Measurements from ENCODE around the gene HNRNPLL. TPM values are rescaled to one million over a fixed set of nuclear protein-coding genes. Genes with fewer than 3 reads are reported as not detected.

Gene HNRNPLL
- total and polyA plus RNA-seq, 2 of the 13 experiments (the other 11 are each of a cell fraction or from before 2014, with no cell fraction given) = 49.4 to 103 TPM

GRCh38 chr2:38599706-38600105 is 3.0 kb downstream of the HNRNPLL start (continued):
- TF ChIP-seq DMTF1 (CRISPR knock-in tag; IDR thresholded peaks at IDR 0.05) = no peak
- no peak for TF ChIP-seq GTF2F1 (IDR thresholded peaks at IDR 0.05; ENCODE audit: low read length)
- no peak for TF ChIP-seq CBX1 (IDR thresholded peaks at IDR 0.05; ENCODE audit: low read depth)
- TF ChIP-seq, protein P1, sequence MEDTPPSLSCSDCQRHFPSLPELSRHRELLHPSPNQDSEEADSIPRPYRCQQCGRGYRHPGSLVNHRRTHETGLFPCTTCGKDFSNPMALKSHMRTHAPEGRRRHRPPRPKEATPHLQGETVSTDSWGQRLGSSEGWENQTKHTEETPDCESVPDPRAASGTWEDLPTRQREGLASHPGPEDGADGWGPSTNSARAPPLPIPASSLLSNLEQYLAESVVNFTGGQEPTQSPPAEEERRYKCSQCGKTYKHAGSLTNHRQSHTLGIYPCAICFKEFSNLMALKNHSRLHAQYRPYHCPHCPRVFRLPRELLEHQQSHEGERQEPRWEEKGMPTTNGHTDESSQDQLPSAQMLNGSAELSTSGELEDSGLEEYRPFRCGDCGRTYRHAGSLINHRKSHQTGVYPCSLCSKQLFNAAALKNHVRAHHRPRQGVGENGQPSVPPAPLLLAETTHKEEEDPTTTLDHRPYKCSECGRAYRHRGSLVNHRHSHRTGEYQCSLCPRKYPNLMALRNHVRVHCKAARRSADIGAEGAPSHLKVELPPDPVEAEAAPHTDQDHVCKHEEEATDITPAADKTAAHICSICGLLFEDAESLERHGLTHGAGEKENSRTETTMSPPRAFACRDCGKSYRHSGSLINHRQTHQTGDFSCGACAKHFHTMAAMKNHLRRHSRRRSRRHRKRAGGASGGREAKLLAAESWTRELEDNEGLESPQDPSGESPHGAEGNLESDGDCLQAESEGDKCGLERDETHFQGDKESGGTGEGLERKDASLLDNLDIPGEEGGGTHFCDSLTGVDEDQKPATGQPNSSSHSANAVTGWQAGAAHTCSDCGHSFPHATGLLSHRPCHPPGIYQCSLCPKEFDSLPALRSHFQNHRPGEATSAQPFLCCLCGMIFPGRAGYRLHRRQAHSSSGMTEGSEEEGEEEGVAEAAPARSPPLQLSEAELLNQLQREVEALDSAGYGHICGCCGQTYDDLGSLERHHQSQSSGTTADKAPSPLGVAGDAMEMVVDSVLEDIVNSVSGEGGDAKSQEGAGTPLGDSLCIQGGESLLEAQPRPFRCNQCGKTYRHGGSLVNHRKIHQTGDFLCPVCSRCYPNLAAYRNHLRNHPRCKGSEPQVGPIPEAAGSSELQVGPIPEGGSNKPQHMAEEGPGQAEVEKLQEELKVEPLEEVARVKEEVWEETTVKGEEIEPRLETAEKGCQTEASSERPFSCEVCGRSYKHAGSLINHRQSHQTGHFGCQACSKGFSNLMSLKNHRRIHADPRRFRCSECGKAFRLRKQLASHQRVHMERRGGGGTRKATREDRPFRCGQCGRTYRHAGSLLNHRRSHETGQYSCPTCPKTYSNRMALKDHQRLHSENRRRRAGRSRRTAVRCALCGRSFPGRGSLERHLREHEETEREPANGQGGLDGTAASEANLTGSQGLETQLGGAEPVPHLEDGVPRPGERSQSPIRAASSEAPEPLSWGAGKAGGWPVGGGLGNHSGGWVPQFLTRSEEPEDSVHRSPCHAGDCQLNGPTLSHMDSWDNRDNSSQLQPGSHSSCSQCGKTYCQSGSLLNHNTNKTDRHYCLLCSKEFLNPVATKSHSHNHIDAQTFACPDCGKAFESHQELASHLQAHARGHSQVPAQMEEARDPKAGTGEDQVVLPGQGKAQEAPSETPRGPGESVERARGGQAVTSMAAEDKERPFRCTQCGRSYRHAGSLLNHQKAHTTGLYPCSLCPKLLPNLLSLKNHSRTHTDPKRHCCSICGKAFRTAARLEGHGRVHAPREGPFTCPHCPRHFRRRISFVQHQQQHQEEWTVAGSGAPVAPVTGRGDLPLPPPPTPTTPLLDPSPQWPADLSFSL (CRISPR knock-in tag; IDR thresholded peaks at IDR 0.05) = no peak
- TF ChIP-seq SATB2 (CRISPR knock-in tag; IDR thresholded peaks at IDR 0.05) = 0 out of 2 replicates have a peak, but pooled peaks have one; percentile 11
- no peak for TF ChIP-seq ZNF224 (CRISPR knock-in tag; IDR thresholded peaks at IDR 0.05)
- TF ChIP-seq, protein P2, sequence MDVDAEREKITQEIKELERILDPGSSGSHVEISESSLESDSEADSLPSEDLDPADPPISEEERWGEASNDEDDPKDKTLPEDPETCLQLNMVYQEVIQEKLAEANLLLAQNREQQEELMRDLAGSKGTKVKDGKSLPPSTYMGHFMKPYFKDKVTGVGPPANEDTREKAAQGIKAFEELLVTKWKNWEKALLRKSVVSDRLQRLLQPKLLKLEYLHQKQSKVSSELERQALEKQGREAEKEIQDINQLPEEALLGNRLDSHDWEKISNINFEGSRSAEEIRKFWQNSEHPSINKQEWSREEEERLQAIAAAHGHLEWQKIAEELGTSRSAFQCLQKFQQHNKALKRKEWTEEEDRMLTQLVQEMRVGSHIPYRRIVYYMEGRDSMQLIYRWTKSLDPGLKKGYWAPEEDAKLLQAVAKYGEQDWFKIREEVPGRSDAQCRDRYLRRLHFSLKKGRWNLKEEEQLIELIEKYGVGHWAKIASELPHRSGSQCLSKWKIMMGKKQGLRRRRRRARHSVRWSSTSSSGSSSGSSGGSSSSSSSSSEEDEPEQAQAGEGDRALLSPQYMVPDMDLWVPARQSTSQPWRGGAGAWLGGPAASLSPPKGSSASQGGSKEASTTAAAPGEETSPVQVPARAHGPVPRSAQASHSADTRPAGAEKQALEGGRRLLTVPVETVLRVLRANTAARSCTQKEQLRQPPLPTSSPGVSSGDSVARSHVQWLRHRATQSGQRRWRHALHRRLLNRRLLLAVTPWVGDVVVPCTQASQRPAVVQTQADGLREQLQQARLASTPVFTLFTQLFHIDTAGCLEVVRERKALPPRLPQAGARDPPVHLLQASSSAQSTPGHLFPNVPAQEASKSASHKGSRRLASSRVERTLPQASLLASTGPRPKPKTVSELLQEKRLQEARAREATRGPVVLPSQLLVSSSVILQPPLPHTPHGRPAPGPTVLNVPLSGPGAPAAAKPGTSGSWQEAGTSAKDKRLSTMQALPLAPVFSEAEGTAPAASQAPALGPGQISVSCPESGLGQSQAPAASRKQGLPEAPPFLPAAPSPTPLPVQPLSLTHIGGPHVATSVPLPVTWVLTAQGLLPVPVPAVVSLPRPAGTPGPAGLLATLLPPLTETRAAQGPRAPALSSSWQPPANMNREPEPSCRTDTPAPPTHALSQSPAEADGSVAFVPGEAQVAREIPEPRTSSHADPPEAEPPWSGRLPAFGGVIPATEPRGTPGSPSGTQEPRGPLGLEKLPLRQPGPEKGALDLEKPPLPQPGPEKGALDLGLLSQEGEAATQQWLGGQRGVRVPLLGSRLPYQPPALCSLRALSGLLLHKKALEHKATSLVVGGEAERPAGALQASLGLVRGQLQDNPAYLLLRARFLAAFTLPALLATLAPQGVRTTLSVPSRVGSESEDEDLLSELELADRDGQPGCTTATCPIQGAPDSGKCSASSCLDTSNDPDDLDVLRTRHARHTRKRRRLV (CRISPR knock-in tag; IDR thresholded peaks at IDR 0.05) = no peak
- no peak for TF ChIP-seq ZNF562 (CRISPR knock-in tag; IDR thresholded peaks at IDR 0.05; ENCODE audit: borderline replicate concordance)
- no peak for TF ChIP-seq ETS1 (CRISPR knock-in tag; IDR thresholded peaks at IDR 0.05)
- no peak for TF ChIP-seq FOXK2 (IDR thresholded peaks at IDR 0.05)
- TF ChIP-seq, protein P3, sequence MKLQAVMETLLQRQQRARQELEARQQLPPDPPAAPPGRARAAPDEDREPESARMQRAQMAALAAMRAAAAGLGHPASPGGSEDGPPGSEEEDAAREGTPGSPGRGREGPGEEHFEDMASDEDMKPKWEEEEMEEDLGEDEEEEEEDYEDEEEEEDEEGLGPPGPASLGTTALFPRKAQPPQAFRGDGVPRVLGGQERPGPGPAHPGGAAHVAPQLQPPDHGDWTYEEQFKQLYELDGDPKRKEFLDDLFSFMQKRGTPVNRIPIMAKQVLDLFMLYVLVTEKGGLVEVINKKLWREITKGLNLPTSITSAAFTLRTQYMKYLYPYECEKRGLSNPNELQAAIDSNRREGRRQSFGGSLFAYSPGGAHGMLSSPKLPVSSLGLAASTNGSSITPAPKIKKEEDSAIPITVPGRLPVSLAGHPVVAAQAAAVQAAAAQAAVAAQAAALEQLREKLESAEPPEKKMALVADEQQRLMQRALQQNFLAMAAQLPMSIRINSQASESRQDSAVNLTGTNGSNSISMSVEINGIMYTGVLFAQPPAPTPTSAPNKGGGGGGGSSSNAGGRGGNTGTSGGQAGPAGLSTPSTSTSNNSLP (IDR thresholded peaks at IDR 0.05; ENCODE audit: low read depth, low read length) = peak; percentile 81
- TF ChIP-seq ZNF570 (CRISPR knock-in tag; IDR thresholded peaks at IDR 0.05; ENCODE audit: borderline replicate concordance) = no peak
- no peak for TF ChIP-seq ZNF101 (CRISPR knock-in tag; IDR thresholded peaks at IDR 0.05; ENCODE audit: borderline replicate concordance, low read depth)
